ENCODE measurements around the gene FPR3.

Gene FPR3

DNA sequence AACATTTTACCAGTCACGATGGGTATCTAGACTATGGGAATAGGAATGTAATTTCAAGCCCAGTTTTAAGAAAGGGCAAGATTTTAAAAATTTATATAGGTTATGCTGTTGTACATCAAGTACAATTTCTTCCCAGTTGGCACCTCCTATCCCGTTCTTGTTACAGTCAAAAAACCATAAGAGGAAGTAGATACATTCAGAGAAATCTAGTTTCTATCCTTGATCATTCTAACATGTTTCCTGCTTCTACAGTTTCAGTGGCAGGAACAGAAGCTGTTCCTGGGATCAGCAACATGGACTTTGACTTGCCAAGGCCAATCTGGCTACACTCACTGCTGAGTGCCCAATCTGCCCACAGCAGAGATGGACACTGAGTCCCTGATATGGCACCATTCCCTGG is 14.7 kb upstream of the FPR3 start:
- TF ChIP-seq CEBPB (IDR thresholded peaks at IDR 0.05): no peak
- TF ChIP-seq CREB1 (IDR thresholded peaks at IDR 0.05; ENCODE audit: low read depth): no peak
- no peak for TF ChIP-seq ZBTB7A (IDR thresholded peaks at IDR 0.05; ENCODE audit: low read depth)
- TF ChIP-seq USF1 (IDR thresholded peaks at IDR 0.05): no peak

- TF ChIP-seq TCF12 (IDR thresholded peaks at IDR 0.05; ENCODE audit: low read depth): no peak
- TF ChIP-seq TEAD4 (IDR thresholded peaks at IDR 0.05): no peak
These were observed 13.0 kb upstream of the FPR3 start for GRCh38 chr19:51781999-51782398.

DNA sequence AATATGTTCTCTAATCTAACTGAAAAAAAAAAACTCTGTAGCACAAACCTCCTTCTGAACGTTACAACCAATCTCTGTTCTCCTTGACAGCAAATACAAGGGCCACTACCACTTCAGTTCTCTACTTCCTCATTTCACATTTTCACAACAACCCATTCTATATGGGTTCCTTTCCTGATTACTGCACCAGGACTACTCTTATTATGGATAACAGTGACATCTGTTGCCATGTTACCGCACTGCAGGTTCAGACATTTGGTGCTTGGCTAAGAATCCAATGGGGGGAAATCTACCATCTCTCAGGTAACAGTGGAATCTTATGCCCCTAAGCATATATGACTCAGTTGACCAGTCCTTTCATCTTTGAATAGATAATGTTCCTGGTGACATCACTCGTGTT is 11.6 kb upstream of the FPR3 start:
- TF ChIP-seq EGR1 (IDR thresholded peaks at IDR 0.05): no peak
- TF ChIP-seq RAD21 (IDR thresholded peaks at IDR 0.05; ENCODE audit: low read depth): 0 out of 2 replicates have a peak, but pooled peaks have one; percentile 38

DNA sequence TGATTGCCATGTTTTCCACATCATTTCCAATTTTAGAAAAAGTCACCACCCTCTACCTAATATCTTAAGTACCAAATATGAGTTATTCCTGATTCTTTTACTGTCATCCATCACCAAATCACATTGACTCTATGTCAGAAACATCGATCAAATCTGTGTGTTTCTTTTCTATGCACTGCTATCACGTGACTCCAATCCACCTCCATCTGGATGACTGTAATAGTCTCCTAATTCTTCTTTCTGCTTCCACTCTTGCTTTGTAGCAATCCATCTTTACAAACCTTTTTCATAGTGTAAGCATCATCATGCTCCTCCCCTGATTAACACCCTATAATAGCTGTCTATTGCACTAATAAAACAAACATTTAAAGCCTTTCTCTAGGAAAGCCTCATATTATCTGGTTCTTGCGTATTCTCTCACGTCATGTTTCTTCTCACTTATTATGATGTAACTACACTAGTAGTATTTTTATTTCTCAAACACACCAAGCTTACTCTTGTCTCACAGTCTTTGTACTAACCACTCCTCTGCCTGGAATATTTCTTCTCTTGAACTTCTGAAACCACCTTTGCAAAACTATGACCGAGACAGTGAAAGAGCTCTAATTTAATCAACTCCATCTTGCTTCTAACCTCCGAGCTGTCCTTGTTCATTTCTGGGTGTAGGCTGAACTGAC is 10.7 kb upstream of the FPR3 start:
- TF ChIP-seq YY1 (IDR thresholded peaks at IDR 0.05; ENCODE audit: low read depth) (no peak), USF1 (IDR thresholded peaks at IDR 0.05) (no peak), EGR1 (IDR thresholded peaks at IDR 0.05) (no peak), TEAD4 (IDR thresholded peaks at IDR 0.05) (no peak), FOXM1 (IDR thresholded peaks at IDR 0.05; ENCODE audit: borderline replicate concordance, low read depth) (no peak), RAD21 (IDR thresholded peaks at IDR 0.05; ENCODE audit: low read depth) (no peak), EP300 (IDR thresholded peaks at IDR 0.05; ENCODE audit: borderline replicate concordance) (no peak), TAF1 (IDR thresholded peaks at IDR 0.05; ENCODE audit: low read depth) (no peak)

GRCh38 chr19:51784922-51785690 is 9.9 kb upstream of the FPR3 start:
- TF ChIP-seq, protein P1, sequence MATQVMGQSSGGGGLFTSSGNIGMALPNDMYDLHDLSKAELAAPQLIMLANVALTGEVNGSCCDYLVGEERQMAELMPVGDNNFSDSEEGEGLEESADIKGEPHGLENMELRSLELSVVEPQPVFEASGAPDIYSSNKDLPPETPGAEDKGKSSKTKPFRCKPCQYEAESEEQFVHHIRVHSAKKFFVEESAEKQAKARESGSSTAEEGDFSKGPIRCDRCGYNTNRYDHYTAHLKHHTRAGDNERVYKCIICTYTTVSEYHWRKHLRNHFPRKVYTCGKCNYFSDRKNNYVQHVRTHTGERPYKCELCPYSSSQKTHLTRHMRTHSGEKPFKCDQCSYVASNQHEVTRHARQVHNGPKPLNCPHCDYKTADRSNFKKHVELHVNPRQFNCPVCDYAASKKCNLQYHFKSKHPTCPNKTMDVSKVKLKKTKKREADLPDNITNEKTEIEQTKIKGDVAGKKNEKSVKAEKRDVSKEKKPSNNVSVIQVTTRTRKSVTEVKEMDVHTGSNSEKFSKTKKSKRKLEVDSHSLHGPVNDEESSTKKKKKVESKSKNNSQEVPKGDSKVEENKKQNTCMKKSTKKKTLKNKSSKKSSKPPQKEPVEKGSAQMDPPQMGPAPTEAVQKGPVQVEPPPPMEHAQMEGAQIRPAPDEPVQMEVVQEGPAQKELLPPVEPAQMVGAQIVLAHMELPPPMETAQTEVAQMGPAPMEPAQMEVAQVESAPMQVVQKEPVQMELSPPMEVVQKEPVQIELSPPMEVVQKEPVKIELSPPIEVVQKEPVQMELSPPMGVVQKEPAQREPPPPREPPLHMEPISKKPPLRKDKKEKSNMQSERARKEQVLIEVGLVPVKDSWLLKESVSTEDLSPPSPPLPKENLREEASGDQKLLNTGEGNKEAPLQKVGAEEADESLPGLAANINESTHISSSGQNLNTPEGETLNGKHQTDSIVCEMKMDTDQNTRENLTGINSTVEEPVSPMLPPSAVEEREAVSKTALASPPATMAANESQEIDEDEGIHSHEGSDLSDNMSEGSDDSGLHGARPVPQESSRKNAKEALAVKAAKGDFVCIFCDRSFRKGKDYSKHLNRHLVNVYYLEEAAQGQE (IDR thresholded peaks at IDR 0.05; ENCODE audit: low read depth): no peak
- TF ChIP-seq YY1 (IDR thresholded peaks at IDR 0.05; ENCODE audit: low read depth) (no peak), TAF1 (IDR thresholded peaks at IDR 0.05; ENCODE audit: low read depth) (no peak), TCF12 (IDR thresholded peaks at IDR 0.05; ENCODE audit: low read depth) (no peak), EGR1 (IDR thresholded peaks at IDR 0.05) (no peak), CEBPB (IDR thresholded peaks at IDR 0.05) (no peak), TEAD4 (IDR thresholded peaks at IDR 0.05) (no peak), NFIC (IDR thresholded peaks at IDR 0.05) (no peak), RAD21 (IDR thresholded peaks at IDR 0.05; ENCODE audit: low read depth) (no peak), CREB1 (IDR thresholded peaks at IDR 0.05; ENCODE audit: low read depth) (no peak), MAX (IDR thresholded peaks at IDR 0.05) (no peak), ZBTB7A (IDR thresholded peaks at IDR 0.05; ENCODE audit: low read depth) (no peak), FOXM1 (IDR thresholded peaks at IDR 0.05; ENCODE audit: borderline replicate concordance, low read depth) (no peak), EP300 (IDR thresholded peaks at IDR 0.05; ENCODE audit: borderline replicate concordance) (no peak), USF1 (IDR thresholded peaks at IDR 0.05) (no peak)

- no peak for TF ChIP-seq USF1 (IDR thresholded peaks at IDR 0.05)
- no peak for TF ChIP-seq CREB1 (IDR thresholded peaks at IDR 0.05; ENCODE audit: low read depth)
- no peak for TF ChIP-seq ZBTB7A (IDR thresholded peaks at IDR 0.05; ENCODE audit: low read depth)
- TF ChIP-seq EGR1 (IDR thresholded peaks at IDR 0.05): no peak
- TF ChIP-seq YY1 (IDR thresholded peaks at IDR 0.05; ENCODE audit: low read depth): no peak
- no peak for TF ChIP-seq FOXM1 (IDR thresholded peaks at IDR 0.05; ENCODE audit: borderline replicate concordance, low read depth)
- TF ChIP-seq RAD21 (IDR thresholded peaks at IDR 0.05; ENCODE audit: low read depth): no peak
- TF ChIP-seq, protein P1 (IDR thresholded peaks at IDR 0.05; ENCODE audit: low read depth): no peak
- TF ChIP-seq CEBPB (IDR thresholded peaks at IDR 0.05): no peak
- TF ChIP-seq EP300 (IDR thresholded peaks at IDR 0.05; ENCODE audit: borderline replicate concordance): no peak
These were observed 8.1 kb upstream of the FPR3 start for GRCh38 chr19:51786646-51787494.

Measured in Ishikawa (cell line).